ENCODE results near the gene MCF2L2.

The MCF2L2 gene

GRCh38 chr3:183298701-183299153, 129.7 kb downstream of the MCF2L2 start:
- in situ Hi-C loops (cut with MboI; ENCODE audit: low sequenced_read_pairs) = no loop called here

DNA sequence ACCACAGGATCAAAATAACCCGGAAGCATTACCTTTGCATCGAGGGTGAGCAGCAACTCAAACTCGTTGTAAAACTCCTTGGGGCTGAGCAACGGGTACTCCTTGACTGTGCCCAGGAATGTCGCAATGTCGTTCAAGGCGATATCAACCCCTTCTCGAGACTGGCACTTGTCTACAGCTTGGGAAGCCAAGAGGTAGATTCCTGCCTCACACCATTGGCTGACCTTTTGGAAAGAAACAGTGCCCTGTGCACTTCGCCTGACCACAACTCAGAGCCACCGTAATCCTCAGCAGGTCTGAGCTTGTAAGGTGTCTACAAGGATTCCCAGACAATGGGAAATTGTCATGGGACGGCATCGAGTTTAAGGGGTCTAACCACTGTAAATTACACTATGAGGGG, 131.5 kb downstream of the MCF2L2 start:
- in situ Hi-C loops (cut with MboI; ENCODE audit: low sequenced_read_pairs) = no loop called here

GRCh38 chr3:183295211-183295610, 133.2 kb downstream of the MCF2L2 start:
- in situ Hi-C loops (cut with MboI; ENCODE audit: low sequenced_read_pairs) = no loop called here

GRCh38 chr3:183293966-183294365, 134.5 kb downstream of the MCF2L2 start:
- in situ Hi-C loops (cut with MboI; ENCODE audit: low sequenced_read_pairs) = no loop called here

- in situ Hi-C loops (cut with MboI; ENCODE audit: low sequenced_read_pairs) = no loop called here
These were observed 136.9 kb downstream of the MCF2L2 start for GRCh38 chr3:183291497-183292031.

DNA sequence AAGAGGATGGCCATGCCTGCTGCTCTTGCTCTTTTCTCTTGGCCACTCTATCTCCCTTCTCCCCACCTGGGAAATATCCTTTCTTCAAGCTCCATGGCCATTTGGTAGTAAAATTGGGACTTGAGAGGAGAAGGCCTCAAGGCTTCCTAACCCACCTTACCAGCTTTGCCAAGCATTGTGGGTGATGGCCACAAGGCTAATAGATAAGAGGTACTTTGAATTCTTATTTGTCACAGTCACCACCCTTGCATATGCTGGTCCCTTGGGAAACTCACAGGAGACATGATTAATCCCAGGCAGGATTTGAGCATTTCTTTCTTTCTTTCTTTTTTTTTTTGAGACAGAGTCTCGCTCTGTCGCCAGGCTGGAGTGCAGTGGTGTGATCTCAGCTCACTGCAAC, 138.2 kb downstream of the MCF2L2 start:
- in situ Hi-C loops (cut with MboI; ENCODE audit: low sequenced_read_pairs) = no loop called here

- in situ Hi-C loops (cut with MboI; ENCODE audit: low sequenced_read_pairs) = no loop called here
These were observed 140.3 kb downstream of the MCF2L2 start for GRCh38 chr3:183288117-183288516.

- in situ Hi-C loops (cut with MboI; ENCODE audit: low sequenced_read_pairs) = no loop called here
These were observed 141.0 kb downstream of the MCF2L2 start for GRCh38 chr3:183287301-183287971.

- in situ Hi-C loops (cut with MboI; ENCODE audit: low sequenced_read_pairs) = no loop called here
These were observed 142.5 kb downstream of the MCF2L2 start for GRCh38 chr3:183285828-183286457.

DNA sequence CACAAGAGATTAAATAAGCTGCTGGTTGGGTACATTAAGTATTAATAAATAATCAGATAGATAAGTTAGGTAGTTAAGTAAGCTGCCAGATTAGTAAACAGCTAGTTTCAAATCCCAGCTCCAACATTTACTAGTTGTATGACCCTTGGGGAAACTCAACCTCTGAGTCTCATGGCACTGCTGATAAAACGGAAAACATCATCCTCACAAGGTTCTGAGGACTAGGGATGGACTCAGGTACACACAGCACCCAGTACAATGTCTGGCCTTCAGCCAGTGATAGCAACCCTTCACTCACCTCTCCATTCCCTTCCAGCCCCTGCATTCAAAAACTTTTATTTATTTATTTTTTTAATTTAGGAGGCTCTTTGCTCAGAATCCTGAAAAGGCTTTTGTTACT, 143.1 kb downstream of the MCF2L2 start:
- in situ Hi-C loops (cut with MboI; ENCODE audit: low sequenced_read_pairs) = no loop called here

GRCh38 chr3:183284570-183284969, 143.8 kb downstream of the MCF2L2 start:
- in situ Hi-C loops (cut with MboI; ENCODE audit: low sequenced_read_pairs) = no loop called here

GRCh38 chr3:183283886-183284285, 144.5 kb downstream of the MCF2L2 start:
- in situ Hi-C loops (cut with MboI; ENCODE audit: low sequenced_read_pairs) = no loop called here

DNA sequence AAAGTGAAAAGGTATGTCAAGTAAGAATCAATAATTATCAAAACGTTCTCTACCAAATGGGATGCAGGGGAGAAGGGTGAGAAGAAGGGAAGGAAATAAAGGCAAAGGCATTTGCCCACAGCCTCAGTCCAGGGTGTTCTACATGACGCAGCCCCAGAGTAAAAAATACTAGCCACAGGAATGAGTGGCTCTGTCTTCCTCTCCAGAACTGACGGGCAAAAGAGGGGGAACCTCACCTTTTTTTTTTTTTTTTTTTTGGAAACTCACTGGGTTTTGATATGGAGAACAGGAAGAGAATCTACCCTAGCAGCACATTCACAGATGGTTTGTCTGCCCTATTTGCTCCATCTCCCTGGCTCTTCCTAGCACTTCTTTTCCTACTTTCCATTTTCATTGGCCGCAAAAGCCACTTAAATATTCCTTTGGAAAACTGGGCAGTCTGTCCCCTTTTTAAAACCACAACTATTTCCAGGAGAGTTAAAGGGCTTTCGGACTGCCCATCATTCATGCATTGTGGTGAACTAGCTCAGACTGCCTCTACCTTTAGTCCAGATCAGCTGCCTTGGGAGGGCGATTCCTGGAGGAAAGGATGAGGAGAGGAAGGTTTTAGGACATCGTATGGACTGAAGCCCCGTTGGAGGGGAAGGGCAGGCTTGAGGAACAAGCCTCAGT, 147.2 kb downstream of the MCF2L2 start:
- in situ Hi-C loops (cut with MboI; ENCODE audit: low sequenced_read_pairs) = no loop called here

DNA sequence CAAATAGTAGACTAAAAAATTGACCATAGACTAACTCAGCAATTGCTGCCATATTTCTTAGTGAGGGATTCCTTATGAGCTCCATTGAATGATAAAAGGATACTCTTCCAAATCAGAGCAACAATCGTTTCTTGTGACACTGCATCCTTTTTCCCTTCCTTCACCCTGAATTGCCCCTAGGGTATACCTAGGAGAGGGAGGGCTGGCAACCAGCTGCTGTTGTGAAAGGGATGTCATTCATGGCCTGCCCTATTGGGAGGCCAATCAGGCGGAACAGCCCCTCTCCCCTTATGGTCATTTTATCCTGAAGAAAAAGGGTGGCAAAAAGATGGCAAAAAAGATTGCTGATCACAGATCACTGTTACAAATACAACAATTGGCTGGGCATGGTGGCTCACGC, 149.0 kb downstream of the MCF2L2 start:
- in situ Hi-C loops (cut with MboI; ENCODE audit: low sequenced_read_pairs) = no loop called here

- in situ Hi-C loops (cut with MboI; ENCODE audit: low sequenced_read_pairs) = no loop called here
These were observed 149.8 kb downstream of the MCF2L2 start for GRCh38 chr3:183278479-183279088.

DNA sequence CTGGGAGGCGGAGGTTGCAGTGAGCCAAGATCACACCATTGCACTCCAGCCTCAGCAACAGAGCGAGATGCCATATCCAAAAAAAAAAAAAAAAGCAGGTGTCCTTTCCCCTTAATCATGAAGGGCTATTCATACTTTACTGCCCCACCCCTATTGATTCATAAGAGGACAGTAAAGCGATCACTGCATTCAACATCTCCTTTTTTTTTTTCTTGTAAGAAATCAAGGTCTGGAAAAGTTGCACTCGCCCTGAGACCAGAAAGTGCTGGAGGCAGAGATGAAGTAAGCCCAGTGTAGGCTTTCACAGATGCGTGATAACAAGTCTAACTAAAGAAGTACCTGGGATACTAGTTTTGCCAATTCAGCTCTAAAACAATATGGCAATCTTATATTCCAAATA, 151.2 kb downstream of the MCF2L2 start:
- in situ Hi-C loops (cut with MboI; ENCODE audit: low sequenced_read_pairs) = no loop called here

- in situ Hi-C loops (cut with MboI; ENCODE audit: low sequenced_read_pairs) = no loop called here
These were observed 152.5 kb downstream of the MCF2L2 start for GRCh38 chr3:183275937-183276336.

GRCh38 chr3:183275418-183275817, 153.0 kb downstream of the MCF2L2 start:
- in situ Hi-C loops (cut with MboI; ENCODE audit: low sequenced_read_pairs) = no loop called here

- in situ Hi-C loops (cut with MboI; ENCODE audit: low sequenced_read_pairs) = no loop called here
These were observed 153.8 kb downstream of the MCF2L2 start for GRCh38 chr3:183274609-183275008.

- in situ Hi-C loops (cut with MboI; ENCODE audit: low sequenced_read_pairs) = no loop called here
These were observed 155.6 kb downstream of the MCF2L2 start for GRCh38 chr3:183272791-183273190.

DNA sequence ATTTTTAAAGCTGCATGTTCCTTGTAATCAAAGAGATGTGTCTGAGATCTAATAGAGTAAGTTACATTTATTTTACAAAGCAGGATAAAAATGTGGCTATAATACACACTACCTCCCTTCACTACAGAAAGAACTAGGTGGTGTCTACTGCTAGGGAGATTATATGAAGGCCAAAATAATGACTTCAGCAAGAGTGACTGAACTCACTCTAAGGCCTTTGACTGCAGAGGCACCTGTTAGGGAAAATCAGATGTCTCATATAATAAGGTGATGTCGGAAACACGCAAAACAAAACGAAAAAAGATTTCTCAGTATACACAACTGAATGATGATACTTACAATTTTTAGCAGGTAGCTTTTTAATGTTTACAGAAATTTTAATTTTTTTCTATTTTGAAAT, 156.3 kb downstream of the MCF2L2 start:
- in situ Hi-C loops (cut with MboI; ENCODE audit: low sequenced_read_pairs) = no loop called here

All from hTERT RPE-1 (cell line).